ENCODE measurements around the gene CRYGD. TPM values are rescaled to one million over a fixed set of nuclear protein-coding genes. Genes with fewer than 3 reads are reported as not detected.

The CRYGD gene
- total and polyA plus RNA-seq, 3 donors from 2014 or later, result 2.5 TPM; not detected in 2

GRCh38 chr2:208130712-208131110 lies 6.4 kb upstream of the CRYGD start:
- H3K4me3 ChIP-seq, result no peak overlapping the region
- H3K9me3 ChIP-seq, result no peaks in the 10 kb centered on the region
- no peaks in the 10 kb centered on the region for H3K27me3 ChIP-seq
- no peak for TF ChIP-seq POLR2A (IDR thresholded peaks at IDR 0.05)
- no peaks in the 10 kb centered on the region for H3K4me1 ChIP-seq
- WGBS, 2 donors, result 69 to 79% methylated on average over 6 of the region's 6 CpGs
- H3K36me3 ChIP-seq (ENCODE audit: low read depth, missing control alignments), result no peaks in the 10 kb centered on the region
- DNase-seq, result no peak
- intact Hi-C loops (cut with DNase I; ENCODE audit: low total_unique reads), result no loop called here
- H3K27ac ChIP-seq, result no peak overlapping the region

- Histone ChIP-seq H3K4me1 (no peaks in the 10 kb centered on the region), H3K4me3 (no peak within 1 kb of the TSS), H3K36me3 (ENCODE audit: low read depth, missing control alignments) (no peaks in the 10 kb centered on the region), H3K27ac (no peak within 1 kb of the TSS), H3K27me3 (no peaks in the 10 kb centered on the region), H3K9me3 (no peaks in the 10 kb centered on the region)
- no peak for TF ChIP-seq CTCF (IDR thresholded peaks at IDR 0.05)
- no peak for TF ChIP-seq POLR2A (IDR thresholded peaks at IDR 0.05)
- 75 to 78% methylated on average over 19 of the region's 19 CpGs for WGBS, 2 donors
- intact Hi-C loops (cut with DNase I; ENCODE audit: low total_unique reads), result no loop called here
- no peak for DNase-seq
These were observed 5.7 kb upstream of the CRYGD start, which contains the start of gene CRYGC for GRCh38 chr2:208129744-208130711. Gene CRYGC (minus strand): TSS chr2:208129828. CDS start chr2:208129792, 36 bp downstream.

- H3K36me3 ChIP-seq (ENCODE audit: low read depth, missing control alignments), result no peaks in the 10 kb centered on the region
- H3K4me1 ChIP-seq, result peaks cover 4% of the 10 kb centered on the region
- whole genome bisulfite sequencing, 2 donors, result 93 to 95% methylated on average over 12 of the region's 12 CpGs
- intact Hi-C loops (cut with DNase I; ENCODE audit: low total_unique reads), result no loop called here
- no peak for TF ChIP-seq POLR2A (IDR thresholded peaks at IDR 0.05)
- no peak for TF ChIP-seq CTCF (IDR thresholded peaks at IDR 0.05)
- H3K9me3 ChIP-seq, result no peaks in the 10 kb centered on the region
- DNase-seq, result no peak
- H3K27me3 ChIP-seq, result no peaks in the 10 kb centered on the region
- H3K27ac ChIP-seq, result no peak overlapping the region
- H3K4me3 ChIP-seq, result no peak overlapping the region
These were observed 3.8 kb upstream of the CRYGD start for GRCh38 chr2:208128136-208128535.

GRCh38 chr2:208127090-208127489 lies 2.8 kb upstream of the CRYGD start:
- no peak for TF ChIP-seq POLR2A (IDR thresholded peaks at IDR 0.05)
- no peak for TF ChIP-seq CTCF (IDR thresholded peaks at IDR 0.05)

GRCh38 chr2:208125251-208125650 lies 927 bp upstream of the CRYGD start:
- H3K4me1 ChIP-seq, result peaks cover 4% of the 10 kb centered on the region
- intact Hi-C loops (cut with DNase I; ENCODE audit: low total_unique reads), result no loop called here
- H3K4me3 ChIP-seq, result no peak overlapping the region
- no peak overlapping the region for H3K27ac ChIP-seq
- DNase-seq, result no peak
- H3K36me3 ChIP-seq (ENCODE audit: low read depth, missing control alignments), result no peaks in the 10 kb centered on the region
- H3K9me3 ChIP-seq, result no peaks in the 10 kb centered on the region
- no peak for TF ChIP-seq CTCF (IDR thresholded peaks at IDR 0.05)
- no peak for TF ChIP-seq POLR2A (IDR thresholded peaks at IDR 0.05)
- 82 to 84% methylated on average over 4 of the region's 4 CpGs for WGBS, 2 donors
- no peaks in the 10 kb centered on the region for H3K27me3 ChIP-seq

More at GRCh38 chr2:208127090-208127489, 2.8 kb upstream of the CRYGD start:
- DNase-seq, result no peak
- Histone ChIP-seq H3K27ac (no peak overlapping the region), H3K9me3 (no peaks in the 10 kb centered on the region), H3K4me1 (peaks cover 4% of the 10 kb centered on the region), H3K27me3 (no peaks in the 10 kb centered on the region), H3K4me3 (no peak overlapping the region), H3K36me3 (ENCODE audit: low read depth, missing control alignments) (no peaks in the 10 kb centered on the region)
- intact Hi-C loops (cut with DNase I; ENCODE audit: low total_unique reads), result no loop called here
- 88 to 96% methylated on average over 4 of the region's 4 CpGs for WGBS, 2 donors

Measured in testis (tissue), 3 donors.